Measurements from ENCODE around the gene APBB1.
A peak's percentile ranks its signal among the peaks of the same experiment; 100 is the strongest.

Gene APBB1

DNA sequence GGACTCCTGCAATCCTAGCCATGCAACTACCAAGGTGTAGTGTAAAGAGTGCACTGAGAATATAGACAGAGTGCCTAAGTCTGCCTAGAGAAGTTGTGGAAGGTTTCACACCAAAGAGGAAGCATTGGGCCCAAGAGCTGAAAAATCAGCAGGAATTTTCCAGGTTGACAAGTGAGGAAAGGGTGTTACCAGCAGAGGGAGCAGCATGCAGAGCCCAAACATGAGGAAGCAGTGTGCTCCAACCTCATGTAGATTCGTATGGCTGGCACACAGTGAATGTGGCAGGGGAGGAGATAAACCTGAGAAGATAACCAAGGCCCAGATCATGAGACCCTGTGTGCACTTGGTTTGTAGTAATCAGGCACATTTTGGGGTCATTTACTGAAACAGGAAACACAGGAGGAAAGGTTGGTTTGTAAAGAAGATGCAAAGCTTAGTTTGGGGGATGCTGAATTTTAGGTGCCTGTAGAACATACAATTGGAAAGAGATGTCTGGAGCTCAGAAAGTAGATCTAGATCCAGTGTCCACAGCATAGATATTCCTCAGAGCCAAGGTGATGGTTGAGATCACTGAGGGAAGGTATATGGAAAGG lies 20.2 kb upstream of the APBB1 start:
- H3K4me3 ChIP-seq (ENCODE audit: low read depth, low read length) = no peak overlapping the region
- peak; percentile 78 for DNase-seq (ENCODE audit: low read depth)

DNA sequence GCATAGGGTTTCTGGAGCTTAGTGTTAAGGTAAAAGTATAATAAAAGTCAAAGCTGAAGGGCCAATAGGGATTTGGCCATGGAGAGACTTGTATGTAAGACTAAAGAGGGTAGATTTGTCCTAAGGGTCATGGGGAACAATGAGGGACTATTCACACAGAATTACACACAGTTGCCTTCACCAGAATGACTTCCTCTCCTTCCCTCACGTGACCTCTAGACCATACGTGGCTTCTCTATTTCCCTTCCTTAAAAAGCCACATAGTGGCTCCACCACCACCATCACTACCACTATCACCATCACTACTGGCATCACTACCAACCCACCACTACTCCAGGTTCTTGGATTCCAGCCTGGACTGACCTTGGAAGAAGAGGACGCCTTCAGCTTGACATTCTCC lies 19.1 kb upstream of the APBB1 start:
- TF ChIP-seq, protein P1, sequence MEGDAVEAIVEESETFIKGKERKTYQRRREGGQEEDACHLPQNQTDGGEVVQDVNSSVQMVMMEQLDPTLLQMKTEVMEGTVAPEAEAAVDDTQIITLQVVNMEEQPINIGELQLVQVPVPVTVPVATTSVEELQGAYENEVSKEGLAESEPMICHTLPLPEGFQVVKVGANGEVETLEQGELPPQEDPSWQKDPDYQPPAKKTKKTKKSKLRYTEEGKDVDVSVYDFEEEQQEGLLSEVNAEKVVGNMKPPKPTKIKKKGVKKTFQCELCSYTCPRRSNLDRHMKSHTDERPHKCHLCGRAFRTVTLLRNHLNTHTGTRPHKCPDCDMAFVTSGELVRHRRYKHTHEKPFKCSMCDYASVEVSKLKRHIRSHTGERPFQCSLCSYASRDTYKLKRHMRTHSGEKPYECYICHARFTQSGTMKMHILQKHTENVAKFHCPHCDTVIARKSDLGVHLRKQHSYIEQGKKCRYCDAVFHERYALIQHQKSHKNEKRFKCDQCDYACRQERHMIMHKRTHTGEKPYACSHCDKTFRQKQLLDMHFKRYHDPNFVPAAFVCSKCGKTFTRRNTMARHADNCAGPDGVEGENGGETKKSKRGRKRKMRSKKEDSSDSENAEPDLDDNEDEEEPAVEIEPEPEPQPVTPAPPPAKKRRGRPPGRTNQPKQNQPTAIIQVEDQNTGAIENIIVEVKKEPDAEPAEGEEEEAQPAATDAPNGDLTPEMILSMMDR (conservative IDR thresholded peaks at IDR 0.05; ENCODE audit: low read depth, low read length) = no peak
- H3K4me3 ChIP-seq (ENCODE audit: low read depth, low read length) = no peak overlapping the region
- DNase-seq (ENCODE audit: low read depth) = no peak

More for the DNA sequence above, 20.2 kb upstream of the APBB1 start:
- TF ChIP-seq, protein P1 (conservative IDR thresholded peaks at IDR 0.05; ENCODE audit: low read depth, low read length) = peak; percentile 92

DNA sequence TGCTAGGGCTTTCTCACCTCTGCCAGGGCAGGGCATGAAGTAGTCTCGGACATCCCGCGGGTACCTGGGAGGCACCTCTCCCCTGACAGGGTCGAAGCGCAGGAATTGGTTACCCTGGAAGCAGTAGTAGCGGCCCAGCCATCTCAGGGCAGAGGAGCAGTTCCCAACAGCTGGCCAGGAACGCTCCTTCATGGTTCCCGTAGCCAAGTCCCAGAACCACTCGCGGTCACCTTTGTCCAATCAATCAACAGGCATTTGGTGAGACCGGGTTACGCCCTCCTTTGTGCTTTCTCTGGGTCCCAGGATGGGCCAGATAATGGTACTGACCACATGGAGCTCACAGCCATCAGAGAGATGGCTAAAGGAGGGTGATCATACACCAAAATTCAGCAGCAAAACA lies 18.5 kb upstream of the APBB1 start:
- TF ChIP-seq, protein P1 (conservative IDR thresholded peaks at IDR 0.05; ENCODE audit: low read depth, low read length) = no peak
- no peak overlapping the region for H3K4me3 ChIP-seq (ENCODE audit: low read depth, low read length)
- no peak for DNase-seq (ENCODE audit: low read depth)

DNA sequence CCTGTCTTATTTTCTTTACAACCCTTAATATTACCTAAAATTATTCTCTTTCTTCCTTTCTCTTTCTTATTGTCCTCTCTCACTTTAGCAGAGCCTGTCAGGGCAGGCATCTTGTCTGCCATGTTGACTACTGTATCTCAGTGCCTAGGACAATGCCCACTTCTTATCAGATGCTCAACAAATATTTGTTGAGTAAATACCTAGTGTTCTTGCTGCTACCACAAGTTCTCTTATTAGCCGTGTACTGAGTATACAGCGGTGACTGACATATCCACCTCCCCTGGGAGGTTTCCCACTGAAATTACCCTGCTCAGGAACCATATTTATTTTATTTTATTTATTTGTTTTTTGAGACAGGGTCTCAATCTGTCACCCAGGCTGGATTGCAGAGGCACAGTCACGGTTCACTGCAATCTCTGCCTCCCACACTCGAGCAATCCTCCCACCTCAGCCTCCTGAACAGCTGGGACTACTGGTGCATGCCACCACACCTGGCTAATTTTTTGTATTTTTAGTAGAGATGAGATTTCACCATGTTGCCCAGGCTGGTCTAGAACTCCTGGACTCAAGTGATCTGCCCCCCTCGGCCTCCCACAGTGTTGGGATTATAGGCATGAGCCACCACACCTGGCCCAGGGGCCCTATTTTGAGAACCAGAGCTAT lies 15.2 kb upstream of the APBB1 start:
- no peak overlapping the region for H3K4me3 ChIP-seq (ENCODE audit: low read depth, low read length)
- TF ChIP-seq, protein P1 (conservative IDR thresholded peaks at IDR 0.05; ENCODE audit: low read depth, low read length) = no peak
- no peak for DNase-seq (ENCODE audit: low read depth)

DNA sequence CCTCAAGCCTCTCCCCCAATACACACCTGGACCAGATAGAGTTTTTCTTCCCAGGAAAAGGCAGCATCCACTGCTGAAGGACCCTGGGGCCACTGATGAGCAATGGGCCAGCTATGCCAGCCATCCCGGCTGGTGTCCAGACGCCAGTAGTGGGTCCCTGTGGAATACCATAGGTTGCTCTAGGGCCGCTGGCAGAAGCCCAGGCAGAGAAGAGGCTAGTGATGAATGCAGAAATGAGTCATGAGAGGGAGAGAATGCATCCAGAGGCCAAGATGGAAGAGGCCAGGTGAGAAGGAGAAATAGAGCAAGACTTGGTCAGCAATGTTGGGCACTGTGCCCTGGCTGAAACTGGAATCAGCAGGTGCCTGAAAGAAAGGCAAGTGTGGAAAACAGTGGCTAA lies 13.0 kb upstream of the APBB1 start:
- DNase-seq (ENCODE audit: low read depth) = peak; percentile 44
- TF ChIP-seq, protein P1 (conservative IDR thresholded peaks at IDR 0.05; ENCODE audit: low read depth, low read length) = no peak
- no peak overlapping the region for H3K4me3 ChIP-seq (ENCODE audit: low read depth, low read length)

DNA sequence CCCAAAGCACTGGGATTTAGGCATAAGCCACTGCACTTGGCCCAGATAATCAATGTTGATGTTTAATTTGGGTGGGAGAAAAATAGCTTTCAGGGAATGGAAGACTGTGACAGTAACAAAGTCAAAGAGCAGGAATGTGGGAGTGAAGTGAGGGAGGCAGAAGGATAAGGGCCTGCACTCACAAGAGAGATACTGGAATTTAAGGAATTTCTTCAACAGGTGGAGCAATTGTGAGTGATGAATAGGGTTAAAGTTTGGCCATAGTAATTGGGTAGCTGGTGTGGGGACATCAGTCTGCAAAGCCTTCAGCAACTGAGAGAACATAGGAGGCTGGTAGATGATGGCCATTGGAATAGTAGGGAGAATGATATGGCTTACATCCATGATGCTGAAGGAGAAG lies 8.6 kb upstream of the APBB1 start:
- no peak overlapping the region for H3K4me3 ChIP-seq (ENCODE audit: low read depth, low read length)
- no peak for DNase-seq (ENCODE audit: low read depth)
- TF ChIP-seq, protein P1 (conservative IDR thresholded peaks at IDR 0.05; ENCODE audit: low read depth, low read length) = no peak

DNA sequence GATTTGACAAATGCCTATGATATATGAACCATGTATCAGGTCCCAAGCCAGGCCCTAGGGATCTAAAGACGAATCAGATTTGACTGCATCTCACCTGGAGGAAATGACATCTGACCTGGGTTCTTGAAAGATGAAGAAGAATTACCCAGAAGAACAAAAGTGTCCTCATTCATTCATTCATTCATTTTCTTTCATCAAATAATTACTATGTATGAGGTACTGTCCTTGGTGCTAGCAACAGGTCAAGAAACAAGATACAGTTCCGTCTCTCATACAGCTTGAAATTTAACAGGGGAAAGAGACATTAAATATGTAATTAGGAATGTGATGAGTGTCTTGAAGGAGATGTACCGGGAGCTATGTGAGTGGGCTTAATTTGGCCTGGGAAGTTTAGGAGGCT lies 1.8 kb upstream of the APBB1 start:
- TF ChIP-seq, protein P1 (conservative IDR thresholded peaks at IDR 0.05; ENCODE audit: low read depth, low read length) = no peak
- no peak for DNase-seq (ENCODE audit: low read depth)
- H3K4me3 ChIP-seq (ENCODE audit: low read depth, low read length) = no peak overlapping the region

Data from choroid plexus epithelial cell (primary cell).